Epithelial cell of proximal tubule (primary cell): Measurements from ENCODE around the gene MRPS21. TPM values are rescaled to one million over a fixed set of nuclear protein-coding genes. Genes with fewer than 3 reads are reported as not detected.
A peak's percentile ranks its signal among the peaks of the same experiment; 100 is the strongest.

Experiments used
- DNase-seq: peaks from one replicate; pipeline ENCODE4 v3.0.0-alpha.2; 2011; ENCODE audit warnings: low read depth
- H3K4me3 ChIP-seq: 2 replicates; pipeline ENCODE4 v1.5.1; 2011; ENCODE audit warnings: low read depth, mild to moderate bottlenecking, low read length
- total RNA-seq: library from RNA; depleted of rRNA; stranded (reverse); fragments of >200 nt; gene quantifications from 2 replicates; pipeline ENCODE4 v1.2.3, GENCODE V29; 2015
- TF ChIP-seq, protein P1 (sequence below): conservative IDR thresholded peaks from 2 replicates; pipeline ENCODE4 v1.5.1; 2012; ENCODE audit warnings: low read depth, mild to moderate bottlenecking, low read length

MRPS21 gene
- total RNA-seq, 1 donor from 2014 or later, result 76.9 TPM

GRCh38 chr1:150259758-150260669 lies 33.6 kb upstream of the MRPS21 start:
- no peak for DNase-seq
- H3K4me3 ChIP-seq, result no peak overlapping the region
- TF ChIP-seq, protein P1, sequence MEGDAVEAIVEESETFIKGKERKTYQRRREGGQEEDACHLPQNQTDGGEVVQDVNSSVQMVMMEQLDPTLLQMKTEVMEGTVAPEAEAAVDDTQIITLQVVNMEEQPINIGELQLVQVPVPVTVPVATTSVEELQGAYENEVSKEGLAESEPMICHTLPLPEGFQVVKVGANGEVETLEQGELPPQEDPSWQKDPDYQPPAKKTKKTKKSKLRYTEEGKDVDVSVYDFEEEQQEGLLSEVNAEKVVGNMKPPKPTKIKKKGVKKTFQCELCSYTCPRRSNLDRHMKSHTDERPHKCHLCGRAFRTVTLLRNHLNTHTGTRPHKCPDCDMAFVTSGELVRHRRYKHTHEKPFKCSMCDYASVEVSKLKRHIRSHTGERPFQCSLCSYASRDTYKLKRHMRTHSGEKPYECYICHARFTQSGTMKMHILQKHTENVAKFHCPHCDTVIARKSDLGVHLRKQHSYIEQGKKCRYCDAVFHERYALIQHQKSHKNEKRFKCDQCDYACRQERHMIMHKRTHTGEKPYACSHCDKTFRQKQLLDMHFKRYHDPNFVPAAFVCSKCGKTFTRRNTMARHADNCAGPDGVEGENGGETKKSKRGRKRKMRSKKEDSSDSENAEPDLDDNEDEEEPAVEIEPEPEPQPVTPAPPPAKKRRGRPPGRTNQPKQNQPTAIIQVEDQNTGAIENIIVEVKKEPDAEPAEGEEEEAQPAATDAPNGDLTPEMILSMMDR, result no peak

DNA sequence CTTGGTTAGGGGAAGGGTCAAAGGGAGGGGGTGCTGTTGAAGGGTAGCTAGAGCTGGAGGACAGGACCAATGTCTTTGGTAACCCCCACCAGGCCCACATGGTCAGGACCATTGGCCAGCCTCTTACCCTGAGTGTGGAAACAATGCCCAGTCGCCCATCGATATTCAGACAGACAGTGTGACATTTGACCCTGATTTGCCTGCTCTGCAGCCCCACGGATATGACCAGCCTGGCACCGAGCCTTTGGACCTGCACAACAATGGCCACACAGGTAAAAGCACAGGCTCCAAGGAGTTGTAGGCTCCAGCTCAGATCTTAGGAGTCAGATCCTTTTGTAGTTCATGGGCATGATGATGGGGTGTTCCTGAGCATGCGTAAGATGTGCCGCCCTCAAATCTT lies 32.3 kb upstream of the MRPS21 start:
- TF ChIP-seq, protein P1, result no peak
- no peak overlapping the region for H3K4me3 ChIP-seq
- DNase-seq, result no peak

DNA sequence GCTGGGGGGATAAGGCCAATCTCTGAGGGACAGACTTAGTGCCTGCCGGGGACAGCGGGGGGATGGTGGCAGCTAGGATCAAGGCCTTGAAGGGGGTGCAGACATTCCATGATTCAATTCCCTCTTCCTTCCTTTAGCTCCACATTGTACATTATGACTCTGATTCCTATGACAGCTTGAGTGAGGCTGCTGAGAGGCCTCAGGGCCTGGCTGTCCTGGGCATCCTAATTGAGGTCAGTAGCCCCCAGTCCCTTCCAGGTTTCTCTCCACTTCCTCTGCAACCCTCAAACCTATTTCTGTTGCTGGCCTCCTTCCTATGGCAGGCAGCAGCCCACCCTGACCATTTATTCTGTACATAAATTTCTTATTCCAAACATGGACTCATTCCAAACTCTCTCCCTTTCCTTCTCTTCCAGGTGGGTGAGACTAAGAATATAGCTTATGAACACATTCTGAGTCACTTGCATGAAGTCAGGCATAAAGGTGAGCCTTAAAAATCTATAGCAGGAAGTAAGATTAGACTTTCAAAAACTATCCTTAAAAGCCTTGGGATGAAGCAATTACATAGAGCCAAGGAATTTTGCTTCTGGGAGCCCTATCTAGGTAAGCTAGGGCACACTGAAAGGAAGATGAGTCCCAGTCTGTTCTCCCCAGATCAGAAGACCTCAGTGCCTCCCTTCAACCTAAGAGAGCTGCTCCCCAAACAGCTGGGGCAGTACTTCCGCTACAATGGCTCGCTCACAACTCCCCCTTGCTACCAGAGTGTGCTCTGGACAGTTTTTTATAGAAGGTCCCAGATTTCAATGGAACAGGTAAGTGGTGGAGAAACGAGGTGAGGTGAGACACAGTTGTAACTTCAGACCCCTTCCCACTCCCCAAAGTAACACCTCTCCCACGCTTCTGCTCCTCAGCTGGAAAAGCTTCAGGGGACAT lies 31.0 kb upstream of the MRPS21 start:
- DNase-seq, result no peak
- TF ChIP-seq, protein P1, result no peak
- no peak overlapping the region for H3K4me3 ChIP-seq

DNA sequence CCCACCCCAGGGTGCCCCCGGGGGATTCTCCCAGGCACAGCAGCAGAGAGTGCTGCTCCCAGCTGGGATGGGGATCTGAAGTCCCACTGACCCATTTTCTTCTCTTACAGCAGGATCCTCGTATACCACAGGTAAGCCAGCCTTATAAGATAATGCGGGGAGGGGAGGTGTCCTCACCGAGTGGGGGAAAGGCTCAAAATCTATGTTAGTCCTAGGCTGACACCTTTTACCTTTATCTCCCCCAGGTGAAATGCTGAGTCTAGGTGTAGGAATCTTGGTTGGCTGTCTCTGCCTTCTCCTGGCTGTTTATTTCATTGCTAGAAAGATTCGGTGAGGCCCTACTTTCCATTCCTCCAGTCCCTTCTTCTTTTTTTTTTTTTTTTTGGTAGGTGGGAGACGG lies 30.1 kb upstream of the MRPS21 start:
- no peak for DNase-seq
- no peak overlapping the region for H3K4me3 ChIP-seq
- TF ChIP-seq, protein P1, result no peak

DNA sequence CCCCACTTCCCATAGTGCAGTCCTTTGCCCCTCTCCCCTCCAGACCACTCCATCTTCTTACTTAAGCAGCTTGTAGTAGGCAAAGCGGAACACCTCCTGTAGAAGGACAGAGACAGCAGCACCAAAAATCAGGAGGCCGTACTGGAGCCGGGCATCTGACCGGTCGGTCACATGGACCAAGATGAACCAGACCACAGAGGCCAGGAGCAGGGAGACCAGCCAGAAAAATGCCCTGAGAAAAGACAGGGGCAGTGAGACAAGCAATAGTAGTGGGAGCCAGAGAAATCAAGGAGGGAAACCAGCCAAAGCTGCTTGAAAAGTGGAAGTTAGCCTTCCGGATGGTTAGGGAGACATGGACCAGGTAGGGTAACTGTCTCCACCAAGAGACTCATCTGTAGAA lies 25.8 kb upstream of the MRPS21 start:
- TF ChIP-seq, protein P1, result no peak
- DNase-seq, result no peak
- H3K4me3 ChIP-seq, result peak overlapping the region; percentile 89

GRCh38 chr1:150268340-150268704 lies 25.3 kb upstream of the MRPS21 start:
- peak overlapping the region; percentile 89 for H3K4me3 ChIP-seq
- DNase-seq, result no peak
- TF ChIP-seq, protein P1, result no peak
